ENCODE data around the gene CDC42SE2.

DNA sequence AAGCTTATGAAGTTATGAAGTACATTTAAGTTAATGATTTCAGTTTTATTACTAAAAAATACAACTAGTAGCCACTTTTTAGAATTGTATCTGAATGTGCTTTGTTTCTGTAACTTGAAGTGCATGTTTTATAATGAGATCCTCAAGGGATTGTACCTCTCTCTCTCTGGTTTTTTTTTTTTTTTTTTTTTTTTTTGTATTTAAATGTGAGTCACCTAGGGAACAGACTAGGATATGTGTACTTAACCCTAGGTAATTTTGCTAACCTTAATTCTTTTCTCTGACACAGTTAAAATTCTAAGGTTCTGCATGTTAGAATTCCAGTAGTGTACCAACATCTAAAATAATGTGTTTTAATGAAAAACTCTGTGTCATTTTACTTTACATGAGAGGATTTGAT lies 59.5 kb downstream of the CDC42SE2 start:
- TF ChIP-seq, protein P1, sequence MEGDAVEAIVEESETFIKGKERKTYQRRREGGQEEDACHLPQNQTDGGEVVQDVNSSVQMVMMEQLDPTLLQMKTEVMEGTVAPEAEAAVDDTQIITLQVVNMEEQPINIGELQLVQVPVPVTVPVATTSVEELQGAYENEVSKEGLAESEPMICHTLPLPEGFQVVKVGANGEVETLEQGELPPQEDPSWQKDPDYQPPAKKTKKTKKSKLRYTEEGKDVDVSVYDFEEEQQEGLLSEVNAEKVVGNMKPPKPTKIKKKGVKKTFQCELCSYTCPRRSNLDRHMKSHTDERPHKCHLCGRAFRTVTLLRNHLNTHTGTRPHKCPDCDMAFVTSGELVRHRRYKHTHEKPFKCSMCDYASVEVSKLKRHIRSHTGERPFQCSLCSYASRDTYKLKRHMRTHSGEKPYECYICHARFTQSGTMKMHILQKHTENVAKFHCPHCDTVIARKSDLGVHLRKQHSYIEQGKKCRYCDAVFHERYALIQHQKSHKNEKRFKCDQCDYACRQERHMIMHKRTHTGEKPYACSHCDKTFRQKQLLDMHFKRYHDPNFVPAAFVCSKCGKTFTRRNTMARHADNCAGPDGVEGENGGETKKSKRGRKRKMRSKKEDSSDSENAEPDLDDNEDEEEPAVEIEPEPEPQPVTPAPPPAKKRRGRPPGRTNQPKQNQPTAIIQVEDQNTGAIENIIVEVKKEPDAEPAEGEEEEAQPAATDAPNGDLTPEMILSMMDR (IDR thresholded peaks at IDR 0.05; ENCODE audit: poor library complexity, severe bottlenecking) = no peak
- TF ChIP-seq EZH2 (IDR thresholded peaks at IDR 0.05; ENCODE audit: borderline replicate concordance, insufficient read depth, low read length, poor library complexity, severe bottlenecking) (no peak), POLR2AphosphoS5 (IDR thresholded peaks at IDR 0.05) (no peak), EP300 (conservative IDR thresholded peaks at IDR 0.05; ENCODE audit: poor library complexity, severe bottlenecking) (no peak), RAD21 (conservative IDR thresholded peaks at IDR 0.05) (no peak), MXI1 (conservative IDR thresholded peaks at IDR 0.05; ENCODE audit: poor library complexity, severe bottlenecking) (no peak), TAF1 (IDR thresholded peaks at IDR 0.05; ENCODE audit: low read depth) (no peak), SMC3 (conservative IDR thresholded peaks at IDR 0.05; ENCODE audit: poor library complexity) (no peak)
- TF ChIP-seq, protein P2, sequence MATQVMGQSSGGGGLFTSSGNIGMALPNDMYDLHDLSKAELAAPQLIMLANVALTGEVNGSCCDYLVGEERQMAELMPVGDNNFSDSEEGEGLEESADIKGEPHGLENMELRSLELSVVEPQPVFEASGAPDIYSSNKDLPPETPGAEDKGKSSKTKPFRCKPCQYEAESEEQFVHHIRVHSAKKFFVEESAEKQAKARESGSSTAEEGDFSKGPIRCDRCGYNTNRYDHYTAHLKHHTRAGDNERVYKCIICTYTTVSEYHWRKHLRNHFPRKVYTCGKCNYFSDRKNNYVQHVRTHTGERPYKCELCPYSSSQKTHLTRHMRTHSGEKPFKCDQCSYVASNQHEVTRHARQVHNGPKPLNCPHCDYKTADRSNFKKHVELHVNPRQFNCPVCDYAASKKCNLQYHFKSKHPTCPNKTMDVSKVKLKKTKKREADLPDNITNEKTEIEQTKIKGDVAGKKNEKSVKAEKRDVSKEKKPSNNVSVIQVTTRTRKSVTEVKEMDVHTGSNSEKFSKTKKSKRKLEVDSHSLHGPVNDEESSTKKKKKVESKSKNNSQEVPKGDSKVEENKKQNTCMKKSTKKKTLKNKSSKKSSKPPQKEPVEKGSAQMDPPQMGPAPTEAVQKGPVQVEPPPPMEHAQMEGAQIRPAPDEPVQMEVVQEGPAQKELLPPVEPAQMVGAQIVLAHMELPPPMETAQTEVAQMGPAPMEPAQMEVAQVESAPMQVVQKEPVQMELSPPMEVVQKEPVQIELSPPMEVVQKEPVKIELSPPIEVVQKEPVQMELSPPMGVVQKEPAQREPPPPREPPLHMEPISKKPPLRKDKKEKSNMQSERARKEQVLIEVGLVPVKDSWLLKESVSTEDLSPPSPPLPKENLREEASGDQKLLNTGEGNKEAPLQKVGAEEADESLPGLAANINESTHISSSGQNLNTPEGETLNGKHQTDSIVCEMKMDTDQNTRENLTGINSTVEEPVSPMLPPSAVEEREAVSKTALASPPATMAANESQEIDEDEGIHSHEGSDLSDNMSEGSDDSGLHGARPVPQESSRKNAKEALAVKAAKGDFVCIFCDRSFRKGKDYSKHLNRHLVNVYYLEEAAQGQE (IDR thresholded peaks at IDR 0.05; ENCODE audit: borderline replicate concordance) = no peak

All from neural cell (in vitro differentiated cells).